Endothelial cell of umbilical vein (primary cell): ENCODE data around the gene H2AZ2. TPM values are rescaled to one million over a fixed set of nuclear protein-coding genes. Genes with fewer than 3 reads are reported as not detected.

ENCODE experiments used
- BruUV-seq: library from RNA; stranded (reverse); fragments of 400-500 nt; replicated peaks from 2 replicates; lab custom pipeline; 2021; lab: Mats Ljungman, UMichigan
- CTCF ChIA-PET: fragments of 300-600, 350-600 bp; sonication (Branson Sonifier 250); formaldehyde crosslinking; loops from one replicate; lab custom pipeline; 2021; ENCODE audit warnings: antibody characterized with exemption, inconsistent platforms; lab: Charles Lee
- POLR2A ChIA-PET: fragments of 300-600, 350-600 bp; sonication (Branson Sonifier 250); formaldehyde crosslinking; loops from one replicate; lab custom pipeline; 2021; ENCODE audit warnings: antibody characterized with exemption, inconsistent platforms; lab: Charles Lee
- DNase-seq: peaks from one replicate; pipeline ENCODE4 v3.0.0-alpha.2; 2011; ENCODE audit warnings: low read depth, low spot score
- FAIRE-seq: peaks from 2 replicates; lab custom pipeline; 2011; peaks lifted over from hg19 to GRCh38; lab: Jason Lieb, UNC
- H2AFZ ChIP-seq: 2 replicates; pipeline ENCODE4 v1.6.0; 2012; ENCODE audit warnings: low read depth, low read length, control low read depth, inconsistent platforms
- H3K27ac ChIP-seq: 2 replicates; pipeline ENCODE4 v1.5.1; 2011; ENCODE audit warnings: low read depth, mild to moderate bottlenecking, control low read depth, low read length, moderate library complexity; ENCODE audit not compliant: insufficient read depth
- H3K27me3 ChIP-seq, 2 experiments: 2 replicates each; pipeline versions ENCODE4 v1.6.0 to v1.6.1; 2011; ENCODE audit warnings: low read length in 2 of 2, mixed read lengths in 1 of 2; ENCODE audit not compliant: control insufficient read depth in 2 of 2, insufficient read depth in 2 of 2
- H3K36me3 ChIP-seq, 2 experiments: 2 replicates in 1 of 2; 3 replicates in 1 of 2; pipeline ENCODE4 v1.5.1; 2011; ENCODE audit warnings: low read length in 2 of 2, mild to moderate bottlenecking in 1 of 2, moderate library complexity in 1 of 2; ENCODE audit not compliant: control insufficient read depth in 2 of 2, insufficient read depth in 2 of 2; ENCODE audit errors: extremely low read depth in 1 of 2
- H3K4me1 ChIP-seq: 3 replicates; pipeline ENCODE4 v1.5.1; 2011; ENCODE audit warnings: mild to moderate bottlenecking, low read length; ENCODE audit not compliant: control insufficient read depth, insufficient read depth; ENCODE audit errors: extremely low read depth
- H3K4me2 ChIP-seq: 2 replicates; pipeline ENCODE4 v1.6.1; 2011; ENCODE audit warnings: low read length, control low read depth, mixed read lengths; ENCODE audit not compliant: insufficient read depth
- H3K4me3 ChIP-seq, 3 experiments: fragments of 200-600 bp in 1 of 3; sonication (generic), shearing (Covaris generic) in 1 of 3; replicated peaks in 1 of 3; 2 replicates each; pipeline ENCODE4 v1.5.1; 2011 to 2016; ENCODE audit warnings: control low read depth in 3 of 3, low read length in 3 of 3, mild to moderate bottlenecking in 2 of 3, inconsistent platforms in 1 of 3, low read depth in 1 of 3, moderate library complexity in 1 of 3; ENCODE audit not compliant: insufficient read depth in 1 of 3
- H3K79me2 ChIP-seq: 2 replicates; pipeline ENCODE4 v1.6.0; 2012; ENCODE audit warnings: low read length, inconsistent platforms; ENCODE audit not compliant: control insufficient read depth, insufficient read depth
- H3K9ac ChIP-seq: replicated peaks from 2 replicates; pipeline ENCODE3; 2011; ENCODE audit warnings: low read length, control low read depth; ENCODE audit not compliant: insufficient read depth; ENCODE audit errors: extremely low read depth
- H3K9me1 ChIP-seq: replicated peaks from 3 replicates; pipeline ENCODE4 v1.6.0; 2011; ENCODE audit warnings: mild to moderate bottlenecking, low read length; ENCODE audit not compliant: control insufficient read depth, insufficient read depth; ENCODE audit errors: extremely low read depth
- H3K9me3 ChIP-seq: replicated peaks from 2 replicates; pipeline ENCODE4 v1.5.1; 2012; ENCODE audit warnings: low read length, inconsistent platforms; ENCODE audit not compliant: control insufficient read depth, insufficient read depth
- H4K20me1 ChIP-seq: replicated peaks from 2 replicates; pipeline ENCODE3; 2011; ENCODE audit warnings: mild to moderate bottlenecking, low read length; ENCODE audit not compliant: control insufficient read depth, insufficient read depth; ENCODE audit errors: extremely low read depth
- CTCF ChIP-seq, 2 donors: IDR thresholded peaks; 1 replicate in 1 of 2; 2 replicates in 1 of 2; pipeline ENCODE4 v1.5.1; 2011; ENCODE audit warnings: low read length in 2 of 2, mild to moderate bottlenecking in 2 of 2, moderate library complexity in 2 of 2, control low read depth in 1 of 2, inconsistent platforms in 1 of 2, low read depth in 1 of 2; ENCODE audit not compliant: insufficient read depth in 1 of 2; ENCODE audit errors: extremely low read depth in 1 of 2
- EZH2 ChIP-seq: IDR thresholded peaks from 2 replicates; pipeline ENCODE4 v1.6.1; 2012; ENCODE audit warnings: borderline replicate concordance, low read depth, mild to moderate bottlenecking, moderate library complexity, low read length, inconsistent platforms; ENCODE audit not compliant: severe bottlenecking
- FOS ChIP-seq: IDR thresholded peaks from 2 replicates; pipeline ENCODE4 v1.6.1; 2011; ENCODE audit warnings: mild to moderate bottlenecking, low read length, moderate library complexity, borderline replicate concordance; ENCODE audit not compliant: insufficient read depth
- GATA2 ChIP-seq: IDR thresholded peaks from 2 replicates; pipeline ENCODE4 v1.7.0; 2011; ENCODE audit warnings: low read depth, mild to moderate bottlenecking, moderate library complexity, mixed read lengths, low read length; ENCODE audit not compliant: insufficient read length, insufficient read depth
- JUN ChIP-seq: IDR thresholded peaks from 2 replicates; pipeline ENCODE4 v1.6.1; 2011; ENCODE audit warnings: borderline replicate concordance, low read depth; ENCODE audit not compliant: insufficient read length, insufficient read depth
- MYC ChIP-seq: IDR thresholded peaks from one replicate; pipeline ENCODE4 v1.6.1; 2011; ENCODE audit warnings: mild to moderate bottlenecking, low read depth, low read length
- POLR2A ChIP-seq: IDR thresholded peaks from 2 replicates; pipeline ENCODE4 v1.6.1; 2012; ENCODE audit warnings: low read depth, mild to moderate bottlenecking, control low read depth, low read length
- POLR2AphosphoS5 ChIP-seq: IDR thresholded peaks from 2 replicates; pipeline ENCODE4 v1.6.1; 2012; ENCODE audit warnings: low read depth, mild to moderate bottlenecking, control low read depth, low read length, moderate library complexity; ENCODE audit not compliant: insufficient read depth
- dilution Hi-C: fragments of 300-500 bp; cut with MboI; formaldehyde crosslinking; loops from one replicate; pipeline ENCODE4 v1.15.0; 2019; ENCODE audit warnings: low sequenced_read_pairs; ENCODE audit not compliant: extremely low pct_ligation_motif_present
- intact Hi-C: fragments of 100-400 bp; cut with micrococcal nuclease; formaldehyde crosslinking; loops from one replicate; pipeline ENCODE4 v1.10.0; 2022
- polyA plus RNA-seq, 4 experiments: library from polyadenylated mRNA; depleted of rRNA in 3 of 4; stranded (reverse) in 3 of 4; unstranded in 1 of 4; fragments of >200 nt; gene quantifications; 2 replicates each; pipeline versions ENCODE4 v1.2.1 to v1.2.3, GENCODE V29; 2011 to 2012; ENCODE audit warnings: missing spikeins in 1 of 4
- total RNA-seq: library from RNA; stranded (reverse); gene quantifications from 2 replicates; pipeline ENCODE4 v1.2.3, GENCODE V29; 2021
- TF ChIP-seq, protein P1 (sequence below): IDR thresholded peaks from 2 replicates; pipeline ENCODE4 v1.6.1; 2011; ENCODE audit not compliant: insufficient read depth, insufficient read length

H2AZ2 gene
- total and polyA plus RNA-seq, 2 donors (not counting 3 experiments of a cell fraction or from before 2014, with no cell fraction given), result 225 to 232 TPM

DNA sequence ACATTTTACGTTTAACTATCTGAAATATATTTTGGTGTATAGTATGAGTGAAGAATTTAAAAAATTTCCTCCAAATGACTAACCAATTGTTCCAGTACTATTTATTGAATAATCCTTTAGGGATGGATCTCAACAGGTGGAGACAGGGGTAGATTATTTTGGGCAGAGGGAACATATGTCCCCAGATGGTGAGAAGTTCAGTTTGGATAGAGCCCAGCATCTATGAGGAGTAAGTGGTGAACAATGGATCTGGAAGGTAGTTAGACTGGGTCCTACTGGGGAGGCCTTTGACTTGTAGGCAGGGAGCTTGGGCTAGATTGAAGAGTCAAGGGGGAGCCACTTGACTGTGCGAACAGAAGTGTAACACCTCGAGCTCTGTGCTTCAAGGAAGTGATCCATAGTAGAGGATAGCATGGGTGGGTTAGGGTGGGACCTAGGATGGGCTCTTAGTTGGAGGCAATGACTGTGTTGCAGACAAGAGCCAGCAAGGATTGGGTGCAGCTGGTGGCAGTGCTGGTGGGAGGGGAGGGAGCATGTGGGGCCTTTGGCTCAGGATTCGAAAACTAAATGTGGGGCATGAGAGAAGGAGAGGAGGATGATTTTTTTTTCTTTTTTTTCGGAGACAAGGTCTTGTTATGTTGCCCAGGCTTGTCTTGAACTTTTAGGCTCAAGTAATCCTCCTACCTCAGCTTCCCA is 41.3 kb upstream of the H2AZ2 start:
- no peak for DNase-seq
- no peak for FAIRE-seq
- H4K20me1 ChIP-seq, result no peaks in the 10 kb centered on the region
- H3K27me3 ChIP-seq, result no peaks in the 10 kb centered on the region
- POLR2A ChIA-PET, result no interaction called here
- no peaks in the 10 kb centered on the region for H3K9me1 ChIP-seq
- H3K9me3 ChIP-seq, result no peaks in the 10 kb centered on the region
- peaks cover 6% of the 10 kb centered on the region for H3K4me1 ChIP-seq
- H2AFZ ChIP-seq, result no peak overlapping the region
- H3K79me2 ChIP-seq, result peaks cover 8% of the 10 kb centered on the region
- CTCF ChIA-PET, result interaction anchor here (1.0 kb wide), 1 partner anchor 247 kb away, joined by 3 read pairs; no protein-coding TSS in a partner anchor
- H3K4me3 ChIP-seq, result no peak overlapping the region
- no peak overlapping the region for H3K9ac ChIP-seq
- H3K4me2 ChIP-seq, result no peak overlapping the region
- BruUV-seq, result no TSS peak
- no peak overlapping the region for H3K27ac ChIP-seq
- no peaks in the 10 kb centered on the region for H3K36me3 ChIP-seq
- no peak for TF ChIP-seq POLR2AphosphoS5
- intact Hi-C loops, result no loop called here
- dilution Hi-C loops, result no loop called here

GRCh38 chr7:44887293-44887692 is 39.4 kb upstream of the H2AZ2 start:
- H3K9me1 ChIP-seq, result no peaks in the 10 kb centered on the region
- H3K27me3 ChIP-seq, result no peaks in the 10 kb centered on the region
- ChIA-PET POLR2A (interaction anchor here (0.7 kb wide), 3 partner anchors 20 to 476 kb away, joined by 3 to 5 read pairs (median 3); no protein-coding TSS in a partner anchor), CTCF (no interaction called here)
- H3K9ac ChIP-seq, result no peak overlapping the region
- H3K4me2 ChIP-seq, result no peak overlapping the region
- dilution Hi-C loops, result no loop called here
- no peak overlapping the region for H3K4me3 ChIP-seq
- no TSS peak for BruUV-seq
- peaks cover 25% of the 10 kb centered on the region for H3K4me1 ChIP-seq
- no peak overlapping the region for H2AFZ ChIP-seq
- H3K27ac ChIP-seq, result no peak overlapping the region
- H3K79me2 ChIP-seq, result peaks cover 28% of the 10 kb centered on the region
- no peaks in the 10 kb centered on the region for H3K9me3 ChIP-seq
- TF ChIP-seq JUN (no peak), CTCF (IDR thresholded peaks at IDR 0.05; ENCODE audit: extremely low read depth in 1 of 2, insufficient read depth in 1 of 2, low read depth in 1 of 2, low read length in 2 of 2) (no peak), EZH2 (no peak), FOS (no peak), MYC (no peak), POLR2AphosphoS5 (no peak), POLR2A (no peak), GATA2 (no peak)
- TF ChIP-seq, protein P1, sequence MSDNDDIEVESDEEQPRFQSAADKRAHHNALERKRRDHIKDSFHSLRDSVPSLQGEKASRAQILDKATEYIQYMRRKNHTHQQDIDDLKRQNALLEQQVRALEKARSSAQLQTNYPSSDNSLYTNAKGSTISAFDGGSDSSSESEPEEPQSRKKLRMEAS, result no peak
- intact Hi-C loops, result no loop called here
- H3K36me3 ChIP-seq, result no peaks in the 10 kb centered on the region
- H4K20me1 ChIP-seq, result no peaks in the 10 kb centered on the region
- FAIRE-seq (no peak), DNase-seq (no peak)
